ENCODE data around the gene LAMC3. TPM values are rescaled to one million over a fixed set of nuclear protein-coding genes. Genes with fewer than 3 reads are reported as not detected.

Gene LAMC3
- total RNA-seq, 1 experiment from 2014 or later: 4.6 TPM

DNA sequence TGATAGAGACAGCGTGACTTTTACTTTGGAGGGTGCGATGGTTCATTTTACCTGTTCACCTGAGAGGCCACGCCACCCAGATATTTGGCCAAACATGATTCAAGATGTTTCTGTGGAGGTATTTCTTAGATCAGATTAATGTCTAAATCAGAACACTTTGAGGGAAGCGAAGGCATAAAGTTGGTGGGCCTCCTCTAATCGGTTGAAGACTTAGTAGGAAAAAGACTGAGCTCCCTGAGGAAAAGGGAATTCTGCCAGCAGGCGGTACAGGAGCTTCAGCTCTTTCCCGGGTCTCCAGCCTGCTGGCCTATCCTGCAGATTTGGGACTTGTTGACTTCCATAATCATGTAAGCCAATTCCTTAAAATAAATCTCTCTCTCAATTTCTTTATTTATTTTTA, 7.0 kb upstream of the LAMC3 start:
- Histone ChIP-seq H3K27me3 (ENCODE audit: low read length) (no peaks in the 10 kb centered on the region), H3K9ac (ENCODE audit: low read length) (no peak overlapping the region), H3F3A (ENCODE audit: low read length, unreplicated experiment) (no peaks in the 10 kb centered on the region), H3K27ac (ENCODE audit: low read length) (no peak overlapping the region), H3K4me3 (ENCODE audit: low read length) (no peak overlapping the region), H3K9me2 (replicated peaks; ENCODE audit: low read length) (no peaks in the 10 kb centered on the region), H3K4me1 (ENCODE audit: insufficient read depth, low read length) (no peaks in the 10 kb centered on the region), H3K36me3 (ENCODE audit: low read depth, low read length) (no peaks in the 10 kb centered on the region), H4K20me1 (ENCODE audit: low read length) (no peaks in the 10 kb centered on the region), H3K4me2 (ENCODE audit: low read length) (no peak overlapping the region), H3K9me3 (ENCODE audit: low read length) (no peaks in the 10 kb centered on the region), H3K79me2 (ENCODE audit: low read length) (no peaks in the 10 kb centered on the region), H2AFZ (ENCODE audit: low read length) (no peak overlapping the region)
- ATAC-seq (no peak), DNase-seq (no peak)
- intact Hi-C loops (cut with micrococcal nuclease): no loop called here
- no TSS peak for BruUV-seq (replicated peaks)
- ChIA-PET POLR2A (ENCODE audit: unreplicated experiment) (no interaction called here), CTCF (no interaction called here)
- no peak for TF ChIP-seq EZH2 (IDR thresholded peaks at IDR 0.05; ENCODE audit: low read length, unreplicated experiment)
- TF ChIP-seq, protein P1, sequence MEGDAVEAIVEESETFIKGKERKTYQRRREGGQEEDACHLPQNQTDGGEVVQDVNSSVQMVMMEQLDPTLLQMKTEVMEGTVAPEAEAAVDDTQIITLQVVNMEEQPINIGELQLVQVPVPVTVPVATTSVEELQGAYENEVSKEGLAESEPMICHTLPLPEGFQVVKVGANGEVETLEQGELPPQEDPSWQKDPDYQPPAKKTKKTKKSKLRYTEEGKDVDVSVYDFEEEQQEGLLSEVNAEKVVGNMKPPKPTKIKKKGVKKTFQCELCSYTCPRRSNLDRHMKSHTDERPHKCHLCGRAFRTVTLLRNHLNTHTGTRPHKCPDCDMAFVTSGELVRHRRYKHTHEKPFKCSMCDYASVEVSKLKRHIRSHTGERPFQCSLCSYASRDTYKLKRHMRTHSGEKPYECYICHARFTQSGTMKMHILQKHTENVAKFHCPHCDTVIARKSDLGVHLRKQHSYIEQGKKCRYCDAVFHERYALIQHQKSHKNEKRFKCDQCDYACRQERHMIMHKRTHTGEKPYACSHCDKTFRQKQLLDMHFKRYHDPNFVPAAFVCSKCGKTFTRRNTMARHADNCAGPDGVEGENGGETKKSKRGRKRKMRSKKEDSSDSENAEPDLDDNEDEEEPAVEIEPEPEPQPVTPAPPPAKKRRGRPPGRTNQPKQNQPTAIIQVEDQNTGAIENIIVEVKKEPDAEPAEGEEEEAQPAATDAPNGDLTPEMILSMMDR (conservative IDR thresholded peaks at IDR 0.05; ENCODE audit: low read depth, low read length): no peak
- no peak for TF ChIP-seq EZH2phosphoT487 (IDR thresholded peaks at IDR 0.05; ENCODE audit: borderline replicate concordance, low read length)

DNA sequence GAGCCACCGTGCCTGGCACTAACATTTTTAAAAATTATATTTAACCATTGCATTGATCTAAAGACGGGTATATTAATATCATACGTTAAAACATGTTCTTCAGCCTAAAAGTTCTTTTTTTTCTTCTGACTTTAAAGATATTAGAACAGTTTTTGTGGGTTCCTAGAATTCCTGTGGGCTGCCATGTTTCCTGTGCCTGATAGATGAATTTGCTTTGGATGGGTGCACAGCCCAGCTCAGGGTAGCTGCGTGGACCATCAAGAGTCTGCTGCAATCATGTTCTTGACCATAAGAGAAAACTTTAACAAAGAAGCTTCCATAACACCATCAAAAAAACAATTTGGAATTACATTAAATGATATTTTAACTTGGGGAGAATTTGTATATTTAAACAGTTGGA, 2.4 kb upstream of the LAMC3 start:
- intact Hi-C loops (cut with micrococcal nuclease): loop anchor here (5.0 kb wide), 1 partner anchor 41 kb away; no protein-coding TSS in a partner anchor
- Histone ChIP-seq H3K4me3 (ENCODE audit: low read length) (no peak overlapping the region), H2AFZ (ENCODE audit: low read length) (no peak overlapping the region), H3F3A (ENCODE audit: low read length, unreplicated experiment) (no peaks in the 10 kb centered on the region), H3K4me1 (ENCODE audit: insufficient read depth, low read length) (no peaks in the 10 kb centered on the region), H3K27me3 (ENCODE audit: low read length) (no peaks in the 10 kb centered on the region), H3K79me2 (ENCODE audit: low read length) (no peaks in the 10 kb centered on the region), H3K27ac (ENCODE audit: low read length) (no peak overlapping the region), H3K9me2 (replicated peaks; ENCODE audit: low read length) (no peaks in the 10 kb centered on the region), H3K4me2 (ENCODE audit: low read length) (no peak overlapping the region), H3K9me3 (ENCODE audit: low read length) (no peaks in the 10 kb centered on the region), H3K9ac (ENCODE audit: low read length) (no peak overlapping the region), H4K20me1 (ENCODE audit: low read length) (no peaks in the 10 kb centered on the region), H3K36me3 (ENCODE audit: low read depth, low read length) (no peaks in the 10 kb centered on the region)
- BruUV-seq (replicated peaks): no TSS peak
- ChIA-PET CTCF (no interaction called here), POLR2A (ENCODE audit: unreplicated experiment) (no interaction called here)
- no peak for TF ChIP-seq EZH2 (IDR thresholded peaks at IDR 0.05; ENCODE audit: low read length, unreplicated experiment)
- TF ChIP-seq, protein P1 (conservative IDR thresholded peaks at IDR 0.05; ENCODE audit: low read depth, low read length): no peak
- no peak for TF ChIP-seq EZH2phosphoT487 (IDR thresholded peaks at IDR 0.05; ENCODE audit: borderline replicate concordance, low read length)
- DNase-seq (no peak), ATAC-seq (no peak)

DNA sequence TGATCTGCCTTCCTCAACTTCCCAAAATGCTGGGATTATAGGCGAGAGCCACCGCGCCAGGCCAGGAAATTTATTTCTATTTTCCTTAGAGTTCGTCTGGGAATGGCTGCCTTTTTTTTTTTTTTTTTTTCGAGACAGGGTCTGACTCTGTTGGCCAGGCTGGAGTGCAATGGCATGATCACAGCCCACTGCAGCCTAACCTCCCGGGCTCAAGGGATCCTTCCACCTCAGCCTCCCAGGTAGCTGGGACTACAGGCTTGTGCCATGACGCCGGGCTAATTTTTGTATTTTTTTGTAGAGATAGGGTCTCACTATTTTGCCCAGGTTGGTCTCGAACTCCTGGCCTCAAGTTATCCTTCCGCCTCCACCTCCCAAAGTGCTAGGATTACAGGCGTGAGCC, 888 bp upstream of the LAMC3 start:
- H3K9me3 ChIP-seq (ENCODE audit: low read length): no peaks in the 10 kb centered on the region
- no peak overlapping the region for H3K9ac ChIP-seq (ENCODE audit: low read length)
- DNase-seq (no peak), ATAC-seq (no peak)
- ChIA-PET POLR2A (ENCODE audit: unreplicated experiment) (no interaction called here), CTCF (no interaction called here)
- no peak overlapping the region for H3K27ac ChIP-seq (ENCODE audit: low read length)
- no peak overlapping the region for H2AFZ ChIP-seq (ENCODE audit: low read length)
- no peaks in the 10 kb centered on the region for H3K9me2 ChIP-seq (replicated peaks; ENCODE audit: low read length)
- TF ChIP-seq EZH2phosphoT487 (IDR thresholded peaks at IDR 0.05; ENCODE audit: borderline replicate concordance, low read length) (no peak), EZH2 (IDR thresholded peaks at IDR 0.05; ENCODE audit: low read length, unreplicated experiment) (no peak)
- TF ChIP-seq, protein P1 (conservative IDR thresholded peaks at IDR 0.05; ENCODE audit: low read depth, low read length): no peak
- H3K27me3 ChIP-seq (ENCODE audit: low read length): no peaks in the 10 kb centered on the region
- no peak overlapping the region for H3K4me2 ChIP-seq (ENCODE audit: low read length)
- intact Hi-C loops (cut with micrococcal nuclease): loop anchor here (5.0 kb wide), 1 partner anchor 39 kb away; no protein-coding TSS in a partner anchor
- H4K20me1 ChIP-seq (ENCODE audit: low read length): no peaks in the 10 kb centered on the region
- no TSS peak for BruUV-seq (replicated peaks)
- no peaks in the 10 kb centered on the region for H3K79me2 ChIP-seq (ENCODE audit: low read length)
- H3F3A ChIP-seq (ENCODE audit: low read length, unreplicated experiment): no peaks in the 10 kb centered on the region
- H3K4me3 ChIP-seq (ENCODE audit: low read length): no peak overlapping the region
- H3K4me1 ChIP-seq (ENCODE audit: insufficient read depth, low read length): no peaks in the 10 kb centered on the region
- no peaks in the 10 kb centered on the region for H3K36me3 ChIP-seq (ENCODE audit: low read depth, low read length)
